Activated CD4-positive, alpha-beta T cell treated with anti-CD3 and anti-CD28 coated beads, Interleukin-10, Interleukin-2, amounts not matched to agents 100 ng/mL and 50 ng/mL, durations not matched to agents 16 hours and 8 hours (primary cell): ENCODE data around the gene FBXO44.
A peak's percentile ranks its signal among the peaks of the same experiment; 100 is the strongest.

Source experiments
- DNase-seq: peaks from one replicate; pipeline ENCODE4 v3.0.0-alpha.2; 2020

FBXO44 gene

GRCh38 chr1:11640101-11640500 is 14.6 kb upstream of the FBXO44 start:
- no peak for DNase-seq

DNA sequence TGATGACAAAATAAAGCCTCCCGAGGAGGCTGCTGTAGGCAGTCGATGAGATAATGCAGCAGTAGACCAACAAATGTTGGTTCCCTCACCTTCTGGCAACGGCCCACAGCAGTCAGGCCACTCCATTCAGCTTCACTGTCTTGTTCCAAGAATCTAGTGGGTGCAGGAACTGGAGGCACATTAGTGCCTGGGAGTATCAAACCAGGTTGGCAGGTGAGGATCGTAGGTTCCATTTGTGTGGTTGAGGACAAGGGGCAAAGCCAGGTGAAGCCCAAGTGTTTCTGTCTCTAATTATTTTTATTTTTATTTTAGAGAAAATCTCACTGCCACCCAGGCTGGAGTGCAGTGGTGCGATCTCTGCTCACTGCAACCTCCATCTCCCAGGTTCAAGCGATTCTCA is 13.7 kb upstream of the FBXO44 start:
- no peak for DNase-seq

GRCh38 chr1:11641776-11642305 is 12.8 kb upstream of the FBXO44 start:
- no peak for DNase-seq

DNA sequence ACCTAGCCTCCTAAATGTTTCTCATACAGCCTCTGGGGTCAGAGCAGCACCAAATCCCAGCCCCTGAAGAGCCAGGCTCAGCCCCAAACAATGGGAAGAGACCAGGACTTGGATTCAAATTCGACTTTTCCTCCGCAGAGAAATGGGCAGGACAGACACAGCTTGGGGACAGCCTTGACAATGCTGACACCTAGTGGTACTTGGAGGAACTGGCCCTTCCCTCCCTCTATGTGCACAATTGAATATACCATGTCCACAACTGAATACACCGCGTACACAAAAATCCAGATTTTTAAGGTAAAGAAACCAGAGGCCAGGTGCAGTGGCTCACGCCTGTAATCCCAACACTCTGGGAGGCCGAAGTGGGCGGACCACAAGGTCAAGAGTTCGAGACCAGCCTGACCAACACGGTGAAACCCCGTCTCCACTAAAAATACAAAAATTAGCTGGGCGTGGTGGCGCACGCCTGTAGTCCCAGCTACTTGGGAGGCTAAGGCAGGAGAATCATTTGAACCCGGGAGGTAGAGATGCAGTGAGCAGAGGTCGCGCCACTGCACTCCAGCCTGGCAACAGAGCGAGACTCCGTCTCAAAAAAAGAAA is 12.2 kb upstream of the FBXO44 start:
- DNase-seq, result peak; percentile 69

GRCh38 chr1:11643782-11644181 is 10.9 kb upstream of the FBXO44 start:
- DNase-seq, result no peak

- DNase-seq, result no peak
Measured at GRCh38 chr1:11645270-11645669, 9.4 kb upstream of the FBXO44 start.

DNA sequence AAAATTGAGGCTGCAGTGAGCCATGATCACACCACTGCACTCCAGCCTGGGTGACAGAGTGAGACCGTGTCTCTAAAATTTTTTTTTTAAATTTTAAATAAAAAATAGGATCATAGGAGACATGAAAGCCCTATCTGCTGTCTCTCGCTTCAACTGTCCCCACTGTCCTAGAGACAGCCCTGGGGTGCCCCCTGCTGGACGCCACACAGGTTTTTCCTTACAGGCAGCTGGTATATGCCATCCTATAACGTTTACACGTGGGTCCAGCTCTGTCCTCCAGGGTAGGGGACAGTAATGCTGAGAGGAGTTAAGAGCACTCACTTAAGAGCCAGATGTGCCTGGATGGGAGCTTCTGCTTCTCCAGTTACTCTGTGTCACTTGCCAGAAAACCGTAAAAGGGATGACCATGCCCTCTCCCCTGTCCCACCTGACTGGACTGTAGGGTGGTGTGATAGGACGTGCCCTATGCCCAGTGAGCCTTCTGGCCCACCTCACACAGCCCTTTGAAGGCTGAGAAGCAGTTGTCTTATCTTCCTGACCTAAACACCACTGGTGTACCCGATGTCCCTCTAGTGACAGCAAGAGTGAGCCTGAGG is 8.9 kb upstream of the FBXO44 start:
- peak; percentile 86 for DNase-seq

- no peak for DNase-seq
Measured at GRCh38 chr1:11646317-11646716, 8.4 kb upstream of the FBXO44 start.

DNA sequence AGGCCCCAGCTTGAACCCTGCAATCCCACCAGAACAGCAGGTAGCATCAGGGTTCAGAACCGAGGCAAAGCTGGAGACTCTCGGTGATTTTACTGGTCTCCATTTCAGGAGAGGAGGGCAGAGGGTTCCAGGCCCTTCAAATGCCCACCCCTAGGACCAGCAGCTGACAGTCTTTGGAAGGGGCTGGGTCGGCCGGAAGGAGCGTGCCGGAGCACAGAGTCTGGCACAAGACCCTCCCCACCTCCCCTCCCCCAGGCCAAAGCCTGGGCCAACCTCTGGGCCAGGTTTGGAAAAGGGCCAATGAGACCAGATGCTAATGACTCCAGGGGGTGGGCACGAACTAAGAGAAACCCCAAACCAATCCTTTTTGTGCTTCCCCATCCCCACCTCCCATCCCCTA is 7.3 kb upstream of the FBXO44 start:
- DNase-seq, result no peak

- no peak for DNase-seq
Measured at GRCh38 chr1:11648039-11648438, 6.6 kb upstream of the FBXO44 start.

DNA sequence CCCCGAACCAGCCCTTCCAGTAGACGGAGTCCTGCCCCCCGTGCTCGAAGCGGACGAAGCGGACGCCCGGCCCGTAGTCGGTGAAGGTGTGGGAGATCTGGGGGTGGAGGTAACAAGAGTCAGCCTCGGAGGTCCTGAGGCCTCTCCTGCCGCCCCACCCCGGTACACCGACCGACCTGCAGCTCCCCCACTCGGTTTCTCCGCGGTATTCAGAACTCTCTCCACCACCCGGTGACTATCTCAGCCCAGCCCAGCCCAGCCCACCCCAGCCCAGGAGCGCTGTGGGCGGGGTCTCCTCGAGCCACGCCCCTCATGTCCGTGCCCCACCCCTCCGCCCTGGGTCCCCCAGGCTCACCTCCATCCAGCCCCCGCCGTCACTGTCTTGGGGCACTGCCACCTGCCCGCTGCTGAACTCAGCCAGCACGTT is 5.9 kb upstream of the FBXO44 start:
- peak; percentile 39 for DNase-seq

DNA sequence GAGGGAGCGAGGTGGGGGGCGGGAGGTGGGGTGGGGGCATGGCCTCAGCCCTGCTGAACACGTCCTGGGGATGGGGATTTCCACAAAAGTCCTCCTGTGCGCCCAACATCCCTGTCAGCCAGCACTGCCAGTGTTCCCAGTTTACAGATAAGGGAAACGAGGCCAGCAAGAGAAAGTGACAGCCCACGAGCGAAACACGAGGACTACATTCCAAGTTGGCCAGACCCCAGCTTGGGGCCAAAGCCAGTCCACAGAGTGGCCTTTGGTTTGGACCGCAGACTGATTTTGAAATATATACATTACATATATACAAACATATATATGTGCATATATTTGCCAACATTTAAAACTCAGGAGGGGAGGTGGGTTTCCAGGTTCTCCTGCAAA is 5.4 kb upstream of the FBXO44 start:
- DNase-seq, result no peak

- DNase-seq, result no peak
Measured at GRCh38 chr1:11649624-11650330, 4.9 kb upstream of the FBXO44 start.

GRCh38 chr1:11650331-11650991 is 4.2 kb upstream of the FBXO44 start:
- peak; percentile 88 for DNase-seq

DNA sequence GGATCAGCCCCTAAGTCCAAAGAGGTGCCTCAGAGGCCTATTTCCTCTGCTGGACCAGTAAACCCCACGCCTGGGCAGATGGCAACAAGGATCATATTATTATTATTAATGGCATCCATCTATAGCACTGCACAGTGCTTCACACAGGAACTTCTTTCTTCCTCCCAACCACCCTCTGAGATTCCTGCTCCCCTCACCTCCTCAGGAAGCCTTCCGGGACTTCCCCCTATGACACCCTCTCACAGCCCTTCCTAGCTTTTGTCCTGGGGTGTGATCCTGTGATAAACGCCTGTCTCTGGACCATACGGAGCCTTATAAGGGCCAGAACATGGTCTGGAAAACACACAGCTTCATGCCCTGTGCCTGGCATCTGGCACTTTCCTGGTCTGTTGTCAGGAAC is 3.7 kb upstream of the FBXO44 start:
- DNase-seq, result no peak

GRCh38 chr1:11652203-11652780 is 2.4 kb upstream of the FBXO44 start:
- DNase-seq, result no peak

DNA sequence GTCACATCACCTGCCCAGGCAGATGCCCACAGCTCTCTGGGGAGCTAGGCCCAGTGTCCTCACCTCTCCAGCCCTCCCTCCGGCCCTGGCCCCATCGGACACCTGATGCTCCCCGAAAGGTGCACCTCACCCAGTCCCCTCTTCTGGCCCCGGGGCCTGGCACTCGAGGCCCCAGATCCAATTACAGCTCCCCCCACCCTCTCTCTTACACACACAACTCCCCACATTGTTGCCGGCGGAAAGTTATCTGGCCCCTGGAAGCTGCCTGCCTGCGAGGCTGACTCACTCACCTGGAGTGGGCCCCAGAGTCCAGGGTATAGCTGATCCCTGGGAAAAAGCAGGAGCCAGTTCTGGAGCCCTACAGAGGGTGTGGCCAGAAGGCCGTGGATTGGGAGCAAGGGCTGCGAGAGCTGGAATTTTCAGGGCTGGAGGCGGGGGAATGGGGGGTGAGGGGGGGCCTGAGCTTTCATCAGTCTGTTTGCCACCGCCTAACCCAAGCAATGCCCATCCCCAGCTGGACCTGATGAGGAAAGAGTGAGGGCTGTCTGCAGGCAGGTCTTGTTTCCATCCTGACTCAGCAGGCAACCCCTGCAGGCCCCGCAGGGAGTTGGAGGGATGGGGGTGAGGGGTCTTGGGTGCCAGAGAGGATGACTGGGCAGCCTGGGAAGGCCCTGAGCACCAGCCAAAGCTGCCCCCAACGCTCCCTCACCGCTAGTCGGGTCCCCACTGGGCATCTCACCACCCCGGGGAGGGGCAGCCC is 1.4 kb upstream of the FBXO44 start:
- DNase-seq, result no peak

GRCh38 chr1:11653861-11654136 is 878 bp upstream of the FBXO44 start:
- no peak for DNase-seq

GRCh38 chr1:11654939-11655808 is 497 bp downstream of the FBXO44 start:
- no peak for DNase-seq

- DNase-seq, result no peak
Measured at GRCh38 chr1:11657654-11658053, 3.0 kb downstream of the FBXO44 start.

- DNase-seq, result no peak
Measured at GRCh38 chr1:11658542-11658941, 3.9 kb downstream of the FBXO44 start.

GRCh38 chr1:11659748-11660147 is 5.1 kb downstream of the FBXO44 start:
- no peak for DNase-seq
